Stimulated activated CD8-positive, alpha-beta memory T cell treated with anti-CD3 and anti-CD28 coated beads, Interleukin-12 subunit alpha, Interleukin-12 subunit beta, amount 100 ng/mL, for 24 hours (primary cell): ENCODE data around the gene DIP2C.

Experiments
- DNase-seq: peaks from one replicate; pipeline ENCODE4 v3.0.0-alpha.2; 2020; ENCODE audit errors: extremely low read depth

DIP2C gene

DNA sequence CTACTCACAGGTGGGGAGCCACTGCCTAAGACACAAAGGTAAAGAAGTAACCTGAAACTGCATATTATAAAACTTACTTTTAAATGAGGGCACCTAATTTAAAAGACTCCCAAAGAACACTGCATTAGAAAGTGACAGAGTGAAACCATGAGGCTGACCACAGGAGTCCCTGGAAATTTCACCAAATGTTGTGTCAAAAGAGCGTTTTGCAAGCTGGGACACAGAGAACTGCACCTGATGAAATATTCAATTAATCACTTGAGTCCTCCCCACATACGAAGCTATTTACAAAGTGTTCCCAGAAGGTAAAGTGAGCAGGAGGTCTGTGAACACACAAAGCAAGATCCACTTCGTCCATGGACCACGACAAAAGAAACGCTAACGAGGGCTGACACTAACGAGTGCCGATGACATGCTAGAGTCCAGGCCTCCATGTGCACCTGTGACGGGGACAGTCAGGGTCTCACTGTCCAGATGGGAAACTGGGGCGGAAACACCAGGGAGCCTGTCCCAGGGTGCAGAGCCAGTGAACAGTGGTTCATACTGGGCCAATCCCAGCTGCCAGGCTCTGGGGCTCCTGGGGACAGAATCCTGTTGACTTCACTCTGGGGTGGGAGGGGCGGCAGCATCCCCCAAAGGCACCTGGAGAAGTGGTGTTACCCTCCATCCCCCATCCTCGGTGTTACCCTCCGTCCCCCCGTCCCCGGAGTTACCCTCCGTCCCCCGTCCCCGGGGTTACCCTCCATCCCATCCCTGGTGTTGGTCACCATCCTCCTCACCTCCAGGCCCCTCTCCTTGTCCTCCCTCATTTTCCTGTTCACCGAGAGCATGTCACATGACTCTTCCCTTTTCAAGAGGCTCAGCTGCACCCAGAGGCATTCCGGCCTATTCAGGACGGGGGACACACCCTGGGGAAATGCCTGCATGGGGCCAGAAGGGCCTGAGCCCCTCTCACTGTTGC lies 63.4 kb downstream of the DIP2C start:
- no peak for DNase-seq

DNA sequence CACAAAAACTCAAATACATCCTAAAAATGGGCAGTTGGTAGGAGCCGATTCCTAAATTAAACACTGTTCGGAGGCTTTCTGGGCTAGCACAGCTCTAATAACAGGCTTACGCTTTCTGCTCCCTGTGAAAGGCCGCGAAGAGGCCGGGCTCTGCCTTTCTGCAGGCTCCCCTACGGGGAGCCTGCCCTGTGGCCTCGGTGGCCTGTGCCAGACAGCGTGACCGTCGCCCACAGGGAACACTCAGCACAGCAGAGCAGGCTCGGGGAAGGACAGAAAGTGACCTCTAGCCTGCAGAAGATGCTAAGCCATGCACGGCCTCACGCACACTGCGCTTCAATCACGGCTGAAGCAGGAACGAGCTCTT lies 64.2 kb downstream of the DIP2C start:
- no peak for DNase-seq

DNA sequence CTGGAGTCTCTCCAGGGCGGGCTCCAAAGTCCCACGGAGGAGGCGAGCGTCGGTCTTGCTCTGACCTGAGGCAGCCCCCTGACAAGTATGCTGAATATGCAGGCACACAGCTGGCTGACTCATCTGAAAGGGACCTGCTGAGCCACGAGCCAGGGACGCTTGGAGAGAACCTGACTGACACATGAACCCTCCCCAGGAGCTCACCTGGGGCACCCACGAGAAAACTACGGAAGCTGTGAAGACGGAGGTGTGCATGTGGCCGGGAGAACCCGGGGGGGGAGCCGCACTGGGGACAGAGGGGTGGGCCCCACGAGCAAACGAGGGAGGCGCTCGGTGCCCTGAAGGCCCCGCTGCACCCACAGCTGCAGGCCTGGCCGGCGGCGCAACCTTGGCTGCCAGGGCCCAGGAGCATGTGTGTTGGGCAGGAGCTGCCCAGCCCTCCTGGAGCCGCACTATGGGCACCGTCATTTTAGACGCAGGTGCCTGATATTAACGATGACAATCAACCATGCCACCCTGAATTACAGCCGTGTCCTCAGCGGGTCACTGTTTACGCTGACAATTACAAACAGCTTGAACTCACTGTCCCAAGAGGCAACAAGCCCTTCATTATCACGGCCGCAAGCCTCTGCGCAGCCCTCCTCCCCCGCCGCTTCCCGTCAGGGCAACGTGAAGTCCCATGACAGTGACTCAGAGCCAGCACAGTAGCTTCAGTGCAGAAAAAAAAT lies 64.7 kb downstream of the DIP2C start:
- no peak for DNase-seq

DNA sequence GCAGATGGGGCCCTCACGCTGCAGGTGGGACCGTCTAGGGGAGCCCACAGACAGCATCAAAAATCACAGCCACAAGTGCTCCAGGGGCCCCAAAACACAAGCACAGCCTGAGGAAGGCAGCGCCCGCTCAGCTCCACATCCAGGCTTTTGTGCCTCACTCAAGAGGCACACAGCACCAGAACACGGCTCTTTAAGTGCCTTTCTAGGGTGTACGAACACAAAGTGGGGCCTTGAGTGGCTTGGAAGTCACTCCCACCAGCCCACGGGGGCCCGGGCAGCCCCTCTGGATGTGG lies 65.2 kb downstream of the DIP2C start:
- no peak for DNase-seq

DNA sequence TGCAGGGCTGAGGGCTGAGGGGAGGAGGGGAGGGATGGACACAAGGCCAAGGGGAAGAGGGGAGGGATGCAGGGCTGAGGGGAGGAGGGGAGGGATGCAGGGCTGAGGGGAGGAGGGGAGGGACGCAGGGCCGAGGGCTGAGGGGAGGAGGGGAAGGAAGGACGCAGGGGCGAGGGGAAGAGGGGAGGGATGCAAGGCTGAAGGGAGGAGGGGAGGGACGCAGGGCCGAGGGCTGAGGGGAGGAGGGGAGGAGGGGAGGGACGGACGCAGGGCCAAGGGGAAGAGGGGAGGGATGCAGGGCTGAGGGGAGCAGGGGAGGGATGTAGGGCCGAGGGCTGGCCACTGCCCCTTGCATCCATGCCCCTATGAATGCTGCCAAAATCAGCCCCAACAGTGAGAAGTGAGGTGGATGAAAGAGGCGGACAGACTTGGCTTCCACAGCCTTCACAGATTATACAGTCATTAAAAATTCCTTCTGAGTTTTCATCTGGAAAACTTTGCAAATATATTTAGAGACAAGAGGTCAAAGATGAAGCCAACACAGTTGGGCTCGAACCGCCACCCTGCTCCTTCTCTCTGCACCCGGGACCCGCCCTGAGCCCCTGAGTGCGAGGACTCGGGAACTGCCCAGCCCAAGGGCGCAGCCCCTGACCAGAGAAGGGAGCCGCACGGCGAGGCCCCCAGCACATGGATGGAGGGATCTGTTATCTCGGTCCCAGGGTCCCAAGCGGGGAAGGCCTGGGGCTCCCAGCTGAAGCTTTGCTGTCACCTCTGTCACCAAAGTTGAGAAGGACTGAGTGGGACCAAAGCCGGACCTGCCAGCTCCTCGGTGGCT lies 65.8 kb downstream of the DIP2C start:
- DNase-seq, result no peak

DNA sequence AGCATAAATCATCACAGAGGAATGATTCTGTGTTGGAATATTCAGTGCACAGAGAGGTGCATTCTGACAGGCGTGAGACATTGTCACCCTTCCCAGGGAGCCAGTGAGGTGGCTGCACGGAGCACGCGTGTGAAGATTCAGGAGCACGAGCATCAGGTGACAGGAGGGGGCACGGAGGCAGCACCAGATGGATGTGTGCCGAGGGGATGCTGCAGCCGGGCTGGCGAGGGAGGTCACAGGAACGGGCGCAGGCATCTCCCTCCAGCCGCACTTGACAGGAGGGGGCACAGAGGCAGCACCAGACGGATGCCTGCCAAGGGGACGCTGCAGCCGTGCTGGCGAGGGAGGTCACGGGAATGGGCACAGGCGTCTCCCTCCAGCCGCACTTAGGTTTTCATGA lies 66.5 kb downstream of the DIP2C start:
- no peak for DNase-seq

DNA sequence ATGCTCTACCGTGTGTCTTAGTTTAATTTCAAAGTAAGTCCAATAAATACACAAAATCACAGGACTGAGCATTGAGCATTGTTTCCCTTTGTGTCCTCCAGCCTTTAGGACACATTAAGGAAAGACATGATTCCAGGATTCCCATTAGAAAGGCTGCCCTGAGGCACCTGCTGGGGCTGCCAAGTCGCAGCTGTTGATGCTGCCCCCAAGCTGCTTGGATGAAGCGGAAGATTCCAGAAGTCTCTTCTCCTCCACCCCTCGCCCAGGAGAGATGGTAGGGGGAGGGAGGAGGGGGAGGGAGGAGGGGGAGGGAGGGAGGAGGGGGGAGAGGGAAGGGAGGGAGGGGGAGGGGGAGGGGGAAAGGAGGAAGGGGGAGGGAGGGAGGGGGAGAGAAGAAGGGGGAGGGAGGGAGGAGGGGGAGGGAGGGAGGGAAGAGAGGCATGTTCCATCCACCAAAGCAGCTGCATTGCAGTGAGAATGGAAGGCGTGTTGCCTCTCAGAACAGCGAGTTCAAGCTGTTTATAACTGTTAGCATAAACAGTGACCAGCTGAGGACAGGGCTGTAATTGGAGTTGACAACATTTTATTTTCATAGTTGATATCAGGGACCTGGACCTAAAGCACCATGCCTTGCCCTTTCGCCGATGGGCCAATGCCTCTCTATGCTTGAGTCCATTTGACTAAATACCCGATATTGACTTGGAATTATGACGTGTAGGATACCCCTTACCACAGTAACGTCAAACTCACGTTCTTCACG lies 67.3 kb downstream of the DIP2C start:
- DNase-seq, result no peak

DNA sequence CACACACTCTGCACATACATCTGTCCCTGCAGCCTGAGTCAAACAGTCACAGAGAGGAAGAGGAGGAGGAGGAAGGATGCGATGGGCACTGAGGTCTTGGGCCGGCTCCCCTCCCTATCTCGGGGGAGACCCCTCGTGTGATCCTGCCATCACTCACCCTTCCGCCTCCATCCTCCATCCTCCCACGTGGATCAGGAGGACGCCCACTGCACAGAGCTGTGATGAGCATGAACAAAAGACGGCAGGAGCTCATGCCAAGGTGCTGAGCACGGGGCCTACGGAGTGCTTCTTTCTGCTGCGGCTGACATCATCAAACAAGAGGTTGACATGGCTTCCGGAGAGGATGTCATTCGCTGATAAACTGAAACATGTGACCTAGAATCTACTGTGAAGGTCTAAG lies 68.0 kb downstream of the DIP2C start:
- DNase-seq, result no peak

DNA sequence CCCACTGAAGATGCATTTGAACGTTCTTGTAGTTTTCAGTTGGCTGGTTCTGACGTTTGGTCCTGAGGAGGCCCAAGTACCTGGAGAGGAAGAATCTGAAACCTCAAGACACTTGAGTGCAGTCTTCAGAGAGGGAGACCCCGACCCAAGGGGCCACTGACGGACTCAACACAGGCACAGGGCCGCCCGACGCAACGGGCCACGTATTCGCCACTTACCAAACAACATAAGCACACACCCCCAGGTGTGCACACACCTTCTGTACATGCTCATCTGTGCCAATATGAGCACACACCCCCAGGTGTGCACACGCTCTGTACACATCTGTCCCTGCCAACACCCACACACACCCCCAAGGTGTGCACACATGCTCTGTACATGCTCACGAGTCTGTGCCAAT lies 68.5 kb downstream of the DIP2C start:
- no peak for DNase-seq

DNA sequence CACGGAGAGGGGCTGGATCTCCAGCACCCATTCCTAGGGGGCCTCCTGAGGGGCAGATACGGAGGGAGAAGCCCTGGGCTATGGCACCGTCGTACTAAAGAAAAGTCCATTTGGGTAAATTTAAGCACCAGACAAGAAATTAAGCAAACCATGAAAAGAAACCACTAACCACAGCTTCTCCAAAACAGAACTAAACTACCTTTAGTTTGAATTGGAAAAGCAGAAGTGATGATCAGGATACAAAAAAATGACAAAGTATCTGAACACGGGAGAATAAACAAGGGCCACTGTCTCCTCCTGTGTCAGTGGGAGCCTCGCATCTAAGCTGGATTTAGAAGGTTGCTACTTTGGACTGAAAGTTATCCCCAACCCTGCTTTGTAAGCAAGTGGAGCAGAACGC lies 69.1 kb downstream of the DIP2C start:
- DNase-seq, result no peak

DNA sequence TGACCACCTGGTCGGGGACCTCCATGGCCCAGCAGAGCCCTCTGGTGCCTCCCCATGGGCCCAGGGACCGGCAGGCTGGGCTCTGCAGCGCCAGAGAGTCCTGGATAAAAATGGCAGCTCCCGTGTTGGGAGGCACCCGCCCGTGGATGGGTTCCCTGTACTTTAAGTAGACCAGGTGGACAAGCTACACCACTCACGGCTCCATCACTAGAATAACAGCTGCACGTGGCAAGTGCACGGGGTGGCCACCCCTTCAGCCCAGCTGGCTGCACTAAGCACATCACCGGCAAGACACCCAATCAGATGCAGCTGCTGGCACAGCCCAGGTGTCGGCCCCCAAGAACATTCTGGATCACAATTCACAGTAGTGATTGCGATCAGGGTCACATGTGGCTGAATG lies 69.8 kb downstream of the DIP2C start:
- no peak for DNase-seq

DNA sequence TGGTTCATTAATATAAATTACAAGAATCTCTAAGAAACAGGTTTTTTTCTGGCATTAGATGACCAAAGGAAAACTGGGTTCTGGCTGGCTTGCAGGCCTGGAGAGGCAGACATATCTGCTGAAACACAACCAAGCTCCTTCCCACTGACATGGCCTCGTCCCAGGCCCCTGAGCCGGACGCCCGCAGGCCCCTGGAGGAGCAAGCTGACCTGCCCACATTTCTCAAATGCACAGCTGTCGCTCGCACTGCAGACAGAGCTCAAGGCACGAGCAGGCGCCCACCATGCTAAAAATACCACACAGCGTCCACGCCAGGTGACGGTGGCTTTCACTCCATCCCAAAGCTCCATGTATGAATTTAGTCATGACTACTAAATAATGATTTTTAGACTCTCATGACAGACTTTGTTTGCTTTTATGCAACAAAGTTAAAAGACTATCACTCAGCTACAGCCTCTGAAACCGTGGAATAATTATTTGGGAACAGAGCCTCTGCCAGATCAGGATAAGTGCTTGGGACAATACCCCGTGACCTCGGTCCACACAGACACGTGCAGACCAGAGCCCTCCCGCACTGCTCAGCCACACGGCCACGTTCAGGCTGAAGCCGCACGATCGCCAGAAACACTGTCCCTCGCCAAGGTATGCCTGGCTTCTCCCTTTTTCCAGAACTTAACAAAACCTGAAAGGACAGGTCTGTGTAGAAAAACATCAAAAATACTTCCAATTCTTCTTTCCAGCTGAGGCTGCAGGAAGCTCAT lies 71.1 kb downstream of the DIP2C start:
- DNase-seq, result no peak

DNA sequence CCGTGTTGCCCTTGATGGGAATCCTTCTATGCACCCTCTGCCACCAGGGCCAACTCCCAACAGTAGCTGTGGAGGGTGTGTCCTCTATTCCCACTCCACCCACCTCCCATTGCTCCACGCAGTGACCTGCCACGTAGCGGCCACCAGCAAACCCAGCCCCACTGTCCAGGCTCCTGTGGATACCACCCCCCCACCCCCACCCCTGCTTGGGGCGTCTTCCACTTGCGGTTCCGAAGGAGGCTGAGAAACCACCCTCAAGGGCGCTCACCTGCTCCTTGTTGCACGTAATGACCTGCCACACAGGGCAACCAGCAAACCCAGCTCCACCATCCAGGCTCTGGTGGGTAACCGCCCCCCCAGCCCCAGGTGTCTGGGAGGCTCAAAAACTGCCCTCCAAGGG lies 72.0 kb downstream of the DIP2C start:
- DNase-seq, result no peak

DNA sequence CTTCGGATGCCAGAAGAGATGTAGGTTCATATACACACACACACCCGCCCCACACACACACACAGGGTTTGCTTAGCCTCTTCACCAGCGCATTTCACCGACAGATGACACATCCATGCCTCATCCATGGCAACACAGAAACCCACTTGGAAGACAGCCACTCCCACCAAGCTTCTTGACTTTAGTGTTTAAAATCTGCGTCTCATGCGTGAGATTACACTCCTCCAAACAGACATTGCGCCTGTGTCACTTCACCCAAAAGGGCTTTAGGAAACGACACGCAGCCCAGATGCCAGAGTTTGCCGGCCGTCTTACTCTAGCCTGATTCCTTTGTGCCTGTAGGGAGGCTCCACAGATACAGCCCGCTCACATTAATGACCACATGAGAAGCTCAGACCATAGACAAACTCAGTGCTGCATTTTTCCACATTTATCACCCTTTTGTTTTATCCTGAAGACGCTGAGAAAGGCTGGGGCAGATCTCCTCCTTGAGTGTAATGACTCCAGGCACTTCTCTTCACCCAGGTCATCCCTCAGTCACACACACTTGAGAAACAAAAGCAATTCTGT lies 73.8 kb downstream of the DIP2C start:
- no peak for DNase-seq

DNA sequence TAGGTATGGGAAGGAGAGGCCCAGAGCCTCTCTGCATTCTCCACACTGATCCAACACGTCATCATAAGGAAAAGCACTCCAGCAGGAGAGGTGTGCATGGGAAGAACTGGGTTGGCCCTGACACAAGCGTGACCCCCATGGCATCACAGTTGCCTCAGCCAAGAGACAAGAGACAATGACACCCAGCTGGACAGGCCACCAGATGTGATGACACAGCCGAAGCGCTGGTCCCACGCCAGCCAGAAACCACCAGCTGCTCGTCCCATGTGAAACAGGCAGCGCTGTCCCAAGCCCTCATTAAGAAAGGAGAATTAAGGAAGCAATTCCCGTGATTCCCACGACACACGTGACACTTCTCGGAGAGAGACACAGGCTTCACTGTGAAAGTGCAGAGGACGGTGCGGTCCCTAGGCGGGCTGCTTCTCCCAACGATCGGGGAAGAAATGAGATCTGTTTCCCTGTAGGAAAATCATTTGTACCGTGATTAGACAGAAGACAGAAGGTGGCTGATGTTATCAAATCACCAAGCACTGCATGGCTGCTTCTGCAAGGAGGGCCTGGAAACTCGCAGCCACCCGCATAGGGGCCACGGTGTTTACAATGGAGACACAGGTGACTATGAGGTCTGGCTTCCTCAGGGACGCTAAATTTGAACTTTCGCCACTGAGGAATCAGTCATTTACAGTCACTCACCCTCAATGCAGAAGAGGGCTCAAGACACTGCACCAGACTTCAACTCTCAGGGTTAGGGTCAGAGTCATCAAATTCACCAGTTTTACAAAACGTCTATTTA lies 74.5 kb downstream of the DIP2C start:
- no peak for DNase-seq

DNA sequence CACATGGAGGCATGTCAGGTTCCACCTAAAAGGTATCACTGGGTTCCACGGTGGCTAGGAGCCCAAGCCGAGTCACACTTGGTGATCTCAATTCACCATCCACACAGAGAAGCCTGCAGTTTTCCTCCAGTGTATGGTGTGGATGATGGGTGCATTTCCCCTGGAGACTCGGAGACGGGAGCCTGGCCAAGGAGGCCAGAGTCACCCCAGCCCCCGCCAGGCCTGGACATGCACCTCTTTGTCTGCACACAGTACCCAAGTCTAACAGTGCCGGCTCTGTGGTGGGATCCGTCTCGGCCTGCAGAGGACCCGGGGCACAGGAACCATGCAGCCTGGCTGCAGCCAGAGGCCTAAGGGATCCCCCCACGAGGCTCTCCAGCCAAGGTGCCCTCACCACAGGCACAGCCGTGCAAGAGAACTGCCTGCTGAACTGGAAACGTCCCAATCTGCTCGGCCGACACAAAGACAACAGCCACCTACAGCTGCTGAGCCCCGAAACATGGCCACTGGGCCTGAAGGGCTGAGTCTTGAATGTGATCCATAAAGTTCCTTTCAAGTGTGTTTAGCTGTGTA lies 75.2 kb downstream of the DIP2C start:
- DNase-seq, result no peak

DNA sequence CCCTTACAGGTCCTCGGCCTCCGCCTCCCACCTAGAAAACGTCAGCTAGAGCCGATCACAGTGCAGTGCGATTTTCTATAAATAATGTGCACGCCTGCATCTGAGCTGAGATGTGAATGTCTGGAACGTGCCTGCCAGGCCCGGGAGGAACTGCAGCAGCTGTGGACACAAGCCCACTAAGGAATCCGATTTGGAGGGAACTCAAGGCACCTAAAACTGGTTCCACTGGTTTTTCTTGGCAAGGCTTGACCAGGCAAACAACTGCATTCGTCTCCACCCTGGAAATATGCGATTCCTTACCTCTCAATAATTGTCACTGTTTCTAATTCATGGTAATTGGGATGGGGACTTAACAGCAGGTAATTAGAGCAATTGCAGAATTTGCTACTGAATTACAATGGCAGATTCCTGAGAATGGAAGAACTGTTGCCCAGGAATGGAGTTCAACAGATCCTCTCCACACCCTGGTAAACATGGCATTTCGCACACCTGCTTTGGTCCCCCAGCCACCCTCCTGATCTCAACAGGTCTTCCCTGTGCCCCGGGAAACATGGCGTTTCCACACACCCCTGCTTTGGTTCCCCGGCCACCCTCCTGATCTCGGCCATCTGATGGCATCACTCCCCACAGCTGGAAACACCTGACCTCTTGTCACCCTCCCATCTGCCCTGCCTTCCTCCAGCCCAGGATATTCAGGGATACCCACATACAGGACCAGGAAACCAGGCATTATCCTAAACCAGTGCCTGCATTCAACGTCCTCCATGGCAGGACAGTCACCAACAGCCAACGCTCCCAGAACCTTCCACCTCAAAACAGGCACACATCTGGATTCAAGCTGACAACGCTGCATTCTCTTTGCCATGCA lies 76.0 kb downstream of the DIP2C start:
- DNase-seq, result no peak

DNA sequence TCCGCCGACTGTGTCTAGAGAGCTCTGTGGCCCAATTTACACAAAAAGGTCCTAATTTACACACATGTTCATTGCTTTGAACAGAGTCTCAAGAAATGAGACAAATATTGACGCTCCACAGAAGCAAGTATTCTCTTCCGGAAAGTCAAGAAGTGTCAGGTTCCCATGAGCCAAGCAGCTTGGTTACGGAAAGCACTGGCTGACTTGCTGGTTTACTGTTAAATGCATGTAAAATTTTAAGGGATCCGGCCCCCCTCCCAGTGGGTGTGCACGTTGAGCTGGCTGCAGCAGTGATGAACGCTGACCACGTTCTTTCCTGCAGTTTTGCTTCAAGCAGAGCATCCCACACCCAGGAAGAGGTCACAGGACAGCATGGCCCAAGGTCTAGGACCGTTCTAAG lies 76.8 kb downstream of the DIP2C start:
- DNase-seq, result no peak
